ENCODE data around the gene SAG. TPM values are rescaled to one million over a fixed set of nuclear protein-coding genes. Genes with fewer than 3 reads are reported as not detected.
A peak's percentile ranks its signal among the peaks of the same experiment; 100 is the strongest.

SAG gene
- total RNA-seq, 1 donor from 2014 or later, result not detected

- Mint-ChIP-seq H3K36me3 (ENCODE audit: insufficient read depth) (peaks cover 2% of the 10 kb centered on the region), H3K27ac (no peak overlapping the region)
These were observed 71.8 kb downstream of the SAG start for GRCh38 chr2:233379441-233379840.

DNA sequence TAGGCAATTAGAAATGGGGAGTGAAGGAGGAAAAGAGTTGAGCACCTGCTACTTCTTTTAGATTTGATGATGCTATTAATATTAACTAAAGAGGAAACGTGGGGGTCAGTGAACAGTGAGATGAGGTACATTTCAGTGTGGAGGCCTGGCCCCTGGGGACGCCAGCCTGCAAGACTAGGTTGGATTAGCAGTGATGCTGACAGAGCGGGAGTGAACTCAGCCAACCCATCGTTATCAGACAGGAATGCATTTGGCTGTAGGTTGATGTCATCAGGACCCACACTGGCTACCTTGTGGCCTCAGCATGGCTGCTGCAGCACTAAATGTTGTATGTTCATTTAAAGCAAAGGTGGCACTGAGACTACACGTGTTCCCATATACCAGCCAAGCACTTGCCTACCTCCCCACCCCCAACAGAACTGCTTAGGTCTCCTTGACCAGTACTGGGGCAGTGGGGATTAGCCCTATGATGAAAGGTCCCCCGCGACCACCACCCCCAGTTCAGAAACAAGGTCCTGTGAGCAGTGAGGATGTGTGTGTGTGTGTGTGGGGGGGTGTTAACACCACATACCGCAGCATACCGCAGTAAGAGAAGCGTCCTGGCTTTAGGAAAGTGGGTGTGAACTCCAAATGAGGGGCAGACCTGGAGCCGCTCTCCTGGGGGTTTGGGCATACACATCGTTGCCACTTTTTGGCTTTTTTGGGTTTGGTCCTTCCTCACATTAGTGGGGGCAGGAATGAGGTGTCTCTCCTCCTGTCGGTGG is 72.7 kb downstream of the SAG start:
- H3K36me3 Mint-ChIP-seq (ENCODE audit: insufficient read depth), result peaks cover 2% of the 10 kb centered on the region
- H3K9me3 Mint-ChIP-seq (ENCODE audit: low read depth), result no peaks in the 10 kb centered on the region
- H3K4me1 Mint-ChIP-seq (ENCODE audit: low read depth), result peaks cover 22% of the 10 kb centered on the region
- TF ChIP-seq CTCF (IDR thresholded peaks at IDR 0.05; ENCODE audit: unreplicated experiment), result no peak
- no peaks in the 10 kb centered on the region for H3K27me3 Mint-ChIP-seq
- no peak for DNase-seq (ENCODE audit: low spot score, unreplicated experiment)
- H3K4me3 Mint-ChIP-seq (ENCODE audit: low read depth), result no peak overlapping the region
- H3K27ac Mint-ChIP-seq, result no peak overlapping the region

More at GRCh38 chr2:233379441-233379840, 71.8 kb downstream of the SAG start:
- no peak for TF ChIP-seq CTCF (IDR thresholded peaks at IDR 0.05; ENCODE audit: unreplicated experiment)
- Mint-ChIP-seq H3K9me3 (ENCODE audit: low read depth) (no peaks in the 10 kb centered on the region), H3K27me3 (no peaks in the 10 kb centered on the region), H3K4me3 (ENCODE audit: low read depth) (no peak overlapping the region), H3K4me1 (ENCODE audit: low read depth) (peaks cover 22% of the 10 kb centered on the region)
- DNase-seq (ENCODE audit: low spot score, unreplicated experiment), result no peak

DNA sequence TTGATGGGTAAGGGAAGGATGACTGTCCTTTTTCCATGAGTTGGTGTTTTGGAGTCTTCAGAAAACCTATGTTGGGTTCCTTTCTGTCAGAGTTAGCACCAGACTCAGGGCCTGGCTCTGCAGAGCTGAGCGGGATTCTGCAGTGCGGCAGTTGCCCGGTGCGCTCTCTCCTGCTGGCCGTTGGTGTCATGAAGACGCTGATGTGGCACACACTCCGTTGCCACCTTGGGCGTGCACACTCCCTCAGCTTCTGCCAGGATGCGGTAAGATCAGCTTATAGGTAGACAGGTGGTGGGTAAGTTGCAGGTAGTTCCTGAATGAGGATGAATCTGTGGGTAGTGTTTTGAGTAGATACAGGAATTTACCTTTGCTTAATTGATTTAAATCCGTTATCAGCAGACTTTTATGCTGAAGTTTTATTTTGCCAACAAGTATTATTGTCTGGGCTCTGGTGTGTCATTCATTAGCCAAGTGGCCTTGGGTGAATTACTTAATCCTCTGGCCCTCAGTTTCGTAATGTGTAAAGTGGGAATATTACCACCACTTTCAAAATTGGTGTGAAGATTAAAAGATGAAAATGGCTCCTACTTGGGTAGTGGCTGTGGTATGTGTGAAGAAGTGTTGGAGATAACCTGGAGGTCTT is 73.5 kb downstream of the SAG start:
- no peak overlapping the region for H3K4me3 Mint-ChIP-seq (ENCODE audit: low read depth)
- peaks cover 2% of the 10 kb centered on the region for H3K36me3 Mint-ChIP-seq (ENCODE audit: insufficient read depth)
- H3K27me3 Mint-ChIP-seq, result no peaks in the 10 kb centered on the region
- H3K27ac Mint-ChIP-seq, result no peak overlapping the region
- H3K9me3 Mint-ChIP-seq (ENCODE audit: low read depth), result no peaks in the 10 kb centered on the region
- TF ChIP-seq CTCF (IDR thresholded peaks at IDR 0.05; ENCODE audit: unreplicated experiment), result no peak
- peaks cover 14% of the 10 kb centered on the region for H3K4me1 Mint-ChIP-seq (ENCODE audit: low read depth)
- DNase-seq (ENCODE audit: low spot score, unreplicated experiment), result no peak

- Mint-ChIP-seq H3K36me3 (ENCODE audit: insufficient read depth) (peaks cover 2% of the 10 kb centered on the region), H3K9me3 (ENCODE audit: low read depth) (no peaks in the 10 kb centered on the region), H3K27ac (no peak overlapping the region), H3K27me3 (no peaks in the 10 kb centered on the region), H3K4me1 (ENCODE audit: low read depth) (peaks cover 13% of the 10 kb centered on the region), H3K4me3 (ENCODE audit: low read depth) (no peak overlapping the region)
- no peak for DNase-seq (ENCODE audit: low spot score, unreplicated experiment)
- no peak for TF ChIP-seq CTCF (IDR thresholded peaks at IDR 0.05; ENCODE audit: unreplicated experiment)
These were observed 74.0 kb downstream of the SAG start for GRCh38 chr2:233381638-233381995.

DNA sequence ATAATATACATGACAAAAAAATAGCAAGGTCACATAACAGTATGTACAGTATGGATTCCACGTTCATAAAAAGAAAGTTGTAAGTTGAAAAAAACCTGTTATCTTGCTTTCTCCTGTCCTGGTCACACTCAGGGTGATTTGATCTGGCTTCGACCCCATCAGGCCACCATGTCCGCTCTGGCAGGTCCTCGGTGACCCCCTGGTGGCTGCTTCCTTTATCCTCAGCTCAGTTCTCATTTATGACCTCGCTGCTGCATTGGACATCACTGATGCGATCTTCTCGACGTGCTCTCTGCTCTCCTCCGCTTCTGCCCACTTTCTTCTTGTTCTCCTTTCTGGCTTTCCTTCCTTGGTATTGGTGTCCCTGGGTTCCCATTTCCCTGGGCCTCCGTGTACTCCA is 76.4 kb downstream of the SAG start:
- TF ChIP-seq CTCF (IDR thresholded peaks at IDR 0.05; ENCODE audit: unreplicated experiment), result peak; percentile 34
- DNase-seq (ENCODE audit: low spot score, unreplicated experiment), result no peak
- Mint-ChIP-seq H3K27me3 (no peaks in the 10 kb centered on the region), H3K36me3 (ENCODE audit: insufficient read depth) (no peaks in the 10 kb centered on the region), H3K9me3 (ENCODE audit: low read depth) (no peaks in the 10 kb centered on the region), H3K4me1 (ENCODE audit: low read depth) (peaks cover 12% of the 10 kb centered on the region), H3K27ac (no peak overlapping the region), H3K4me3 (ENCODE audit: low read depth) (no peak overlapping the region)

Measured in progenitor cell of endocrine pancreas (in vitro differentiated cells).